Esophagus squamous epithelium (tissue), 5 donors: ENCODE results near the gene PLPP4. TPM values are rescaled to one million over a fixed set of nuclear protein-coding genes. Genes with fewer than 3 reads are reported as not detected.

Source experiments
- DNase-seq: peaks from one replicate; lab custom pipeline; 2025; lab: John Stamatoyannopoulos, UW
- H3K27ac ChIP-seq, 4 donors: fragments of 200-600 bp; sonication (generic); one replicate each; pipeline ENCODE4 v1.5.1; 2016 to 2019; ENCODE audit warnings: mild to moderate bottlenecking in 1 of 4
- H3K27me3 ChIP-seq, 4 donors: fragments of 200-600 bp; sonication (generic); 1 replicate in 3 of 4; 2 replicates in 1 of 4; pipeline versions ENCODE4 v1.5.1 to v1.6.0; 2017 to 2021; ENCODE audit warnings: antibody characterized with exemption in 1 of 4
- H3K36me3 ChIP-seq, 3 donors: fragments of 200-600 bp; sonication (generic); one replicate each; pipeline ENCODE4 v1.5.1; 2016 to 2019
- H3K4me1 ChIP-seq, 3 donors: fragments of 200-600 bp; sonication (generic); one replicate each; pipeline ENCODE4 v1.5.1; 2017 to 2019
- H3K4me3 ChIP-seq, 4 donors: fragments of 200-600 bp; sonication (generic); 1 replicate in 3 of 4; 2 replicates in 1 of 4; pipeline ENCODE4 v1.5.1; 2016 to 2019; ENCODE audit warnings: mild to moderate bottlenecking in 2 of 4, moderate library complexity in 1 of 4
- H3K9me3 ChIP-seq, 3 donors: fragments of 200-600 bp; sonication (generic); one replicate each; pipeline ENCODE4 v1.5.1; 2016 to 2019
- POLR2A ChIP-seq, 4 donors: fragments of 450-650 bp; IDR thresholded peaks; one replicate each; pipeline ENCODE4 v1.6.1; 2017; ENCODE audit warnings: antibody characterized with exemption in 4 of 4, mild to moderate bottlenecking in 4 of 4, moderate library complexity in 3 of 4
- WGBS, 2 donors: methylation state at CpG; one replicate each; pipeline ENCODE4 v1.1.5; 2018; 5-methylcytosine and 5-hydroxymethylcytosine counted together
- intact Hi-C: fragments of 100-400 bp; cut with DNase I; formaldehyde crosslinking; loops from one replicate; pipeline ENCODE4 v1.15.0; 2022
- total RNA-seq, 4 donors: library from RNA; depleted of rRNA; stranded (reverse); fragments of >200 nt; gene quantifications; one replicate each; pipeline ENCODE4 v1.1.0, GENCODE V29; 2016
- TF ChIP-seq, protein P1 (sequence below), 6 experiments: fragments of 450-650 bp in 4 of 6; fragments of 200-600 bp in 2 of 6; sonication (generic) in 2 of 6; IDR thresholded peaks; one replicate each; pipeline ENCODE4 v1.5.1; 2016 to 2019; ENCODE audit warnings: antibody characterized with exemption in 6 of 6, mild to moderate bottlenecking in 4 of 6, moderate library complexity in 4 of 6
- donor health status: DM: yes; HTN: yes; CAD: no.

PLPP4 gene
- total RNA-seq, 4 donors from 2014 or later, result 0.38 to 0.49 TPM; not detected in 2

DNA sequence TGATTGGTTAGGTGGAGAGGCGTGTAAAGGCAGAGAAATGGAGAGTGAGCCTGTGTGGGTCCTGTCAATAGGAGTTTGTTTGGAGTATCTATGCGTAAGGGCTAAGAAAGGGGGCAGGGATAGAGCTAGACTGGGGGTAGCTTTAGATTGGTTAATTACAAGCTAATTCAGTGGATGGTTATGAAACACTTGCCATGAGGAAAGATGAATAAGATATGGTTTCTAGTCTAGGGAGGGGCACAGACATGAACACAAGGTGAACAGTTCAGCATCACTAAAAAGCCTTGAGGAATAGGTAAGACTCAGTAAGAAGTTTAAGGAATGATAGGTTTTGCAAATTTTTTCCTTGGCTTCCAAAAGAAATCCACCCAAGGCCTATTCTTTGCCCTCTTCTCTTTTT, 50.6 kb downstream of the PLPP4 start:
- TF ChIP-seq, protein P1, sequence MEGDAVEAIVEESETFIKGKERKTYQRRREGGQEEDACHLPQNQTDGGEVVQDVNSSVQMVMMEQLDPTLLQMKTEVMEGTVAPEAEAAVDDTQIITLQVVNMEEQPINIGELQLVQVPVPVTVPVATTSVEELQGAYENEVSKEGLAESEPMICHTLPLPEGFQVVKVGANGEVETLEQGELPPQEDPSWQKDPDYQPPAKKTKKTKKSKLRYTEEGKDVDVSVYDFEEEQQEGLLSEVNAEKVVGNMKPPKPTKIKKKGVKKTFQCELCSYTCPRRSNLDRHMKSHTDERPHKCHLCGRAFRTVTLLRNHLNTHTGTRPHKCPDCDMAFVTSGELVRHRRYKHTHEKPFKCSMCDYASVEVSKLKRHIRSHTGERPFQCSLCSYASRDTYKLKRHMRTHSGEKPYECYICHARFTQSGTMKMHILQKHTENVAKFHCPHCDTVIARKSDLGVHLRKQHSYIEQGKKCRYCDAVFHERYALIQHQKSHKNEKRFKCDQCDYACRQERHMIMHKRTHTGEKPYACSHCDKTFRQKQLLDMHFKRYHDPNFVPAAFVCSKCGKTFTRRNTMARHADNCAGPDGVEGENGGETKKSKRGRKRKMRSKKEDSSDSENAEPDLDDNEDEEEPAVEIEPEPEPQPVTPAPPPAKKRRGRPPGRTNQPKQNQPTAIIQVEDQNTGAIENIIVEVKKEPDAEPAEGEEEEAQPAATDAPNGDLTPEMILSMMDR (IDR thresholded peaks at IDR 0.05), result no peak
- no peak for TF ChIP-seq POLR2A (IDR thresholded peaks at IDR 0.05)
- H3K27me3 ChIP-seq, result no peaks in the 10 kb centered on the region
- no peaks in the 10 kb centered on the region for H3K36me3 ChIP-seq
- no peak overlapping the region for H3K27ac ChIP-seq
- WGBS, 2 donors, result 77 to 87% methylated on average over 2 of the region's 2 CpGs
- no peaks in the 10 kb centered on the region for H3K9me3 ChIP-seq
- DNase-seq, result no peak
- peaks cover 0 to 17% (median 6%) of the 10 kb centered on the region in 3 donors for H3K4me1 ChIP-seq
- H3K4me3 ChIP-seq, result no peak overlapping the region
- intact Hi-C loops, result no loop called here

DNA sequence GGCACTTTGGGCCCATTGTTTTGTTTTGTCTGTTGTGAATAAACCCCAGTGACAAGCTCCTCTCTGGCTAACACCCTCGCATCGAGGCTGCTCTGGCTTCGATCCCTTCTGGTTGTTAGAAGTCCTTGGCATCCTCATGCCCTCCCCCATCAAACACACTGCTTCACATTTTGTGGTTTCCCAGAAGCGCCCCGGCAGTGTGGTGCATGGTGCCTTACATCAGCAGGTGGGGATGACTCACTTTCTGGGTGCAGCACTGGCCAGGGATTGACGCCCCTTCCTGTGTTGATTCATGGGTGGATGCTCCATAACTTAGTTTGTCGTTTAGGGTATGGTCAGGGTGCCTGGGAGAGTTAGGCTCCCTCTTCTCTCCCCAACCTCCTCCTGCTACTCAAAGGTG, 51.4 kb downstream of the PLPP4 start:
- H3K36me3 ChIP-seq, result no peaks in the 10 kb centered on the region
- DNase-seq, result no peak
- intact Hi-C loops, result no loop called here
- no peak overlapping the region for H3K27ac ChIP-seq
- no peak for TF ChIP-seq POLR2A (IDR thresholded peaks at IDR 0.05)
- TF ChIP-seq, protein P1 (IDR thresholded peaks at IDR 0.05), result no peak
- no peak overlapping the region for H3K4me3 ChIP-seq
- no peaks in the 10 kb centered on the region for H3K27me3 ChIP-seq
- WGBS, 2 donors, result 30 to 33% methylated on average over 7 of the region's 7 CpGs
- H3K9me3 ChIP-seq, result no peaks in the 10 kb centered on the region
- H3K4me1 ChIP-seq, result peaks cover 0 to 17% (median 6%) of the 10 kb centered on the region in 3 donors

- Histone ChIP-seq H3K36me3 (no peaks in the 10 kb centered on the region), H3K27me3 (no peaks in the 10 kb centered on the region), H3K4me1 (peaks cover 0 to 12% (median 6%) of the 10 kb centered on the region in 3 donors), H3K9me3 (no peaks in the 10 kb centered on the region), H3K4me3 (no peak overlapping the region), H3K27ac (no peak overlapping the region)
- no peak for TF ChIP-seq POLR2A (IDR thresholded peaks at IDR 0.05)
- TF ChIP-seq, protein P1 (IDR thresholded peaks at IDR 0.05), result no peak
- intact Hi-C loops, result no loop called here
- 27 to 47% methylated on average over 1 of the region's 1 CpG for WGBS, 2 donors
- no peak for DNase-seq
Measured at GRCh38 chr10:120508966-120509365, 51.9 kb downstream of the PLPP4 start.

- Histone ChIP-seq H3K4me1 (no peaks in the 10 kb centered on the region), H3K27ac (no peak overlapping the region), H3K27me3 (no peaks in the 10 kb centered on the region), H3K4me3 (no peak overlapping the region), H3K9me3 (no peaks in the 10 kb centered on the region), H3K36me3 (no peaks in the 10 kb centered on the region)
- WGBS, 2 donors, result 50 to 56% methylated on average over 3 of the region's 3 CpGs
- no peak for TF ChIP-seq POLR2A (IDR thresholded peaks at IDR 0.05)
- TF ChIP-seq, protein P1 (IDR thresholded peaks at IDR 0.05), result no peak
- DNase-seq, result no peak
- intact Hi-C loops, result no loop called here
Measured at GRCh38 chr10:120511165-120511564, 54.1 kb downstream of the PLPP4 start.

GRCh38 chr10:120513307-120513796, 56.3 kb downstream of the PLPP4 start:
- no peak for DNase-seq
- intact Hi-C loops, result no loop called here
- no peak for TF ChIP-seq POLR2A (IDR thresholded peaks at IDR 0.05)
- TF ChIP-seq, protein P1 (IDR thresholded peaks at IDR 0.05), result no peak
- WGBS, 2 donors, result 57 to 63% methylated on average over 3 of the region's 3 CpGs
- H3K9me3 ChIP-seq, result no peaks in the 10 kb centered on the region
- no peak overlapping the region for H3K4me3 ChIP-seq
- no peaks in the 10 kb centered on the region for H3K36me3 ChIP-seq
- no peak overlapping the region for H3K27ac ChIP-seq
- no peaks in the 10 kb centered on the region for H3K4me1 ChIP-seq
- H3K27me3 ChIP-seq, result no peaks in the 10 kb centered on the region
